H9 (cell line): ENCODE results near the gene DNAJB9. TPM values are rescaled to one million over a fixed set of nuclear protein-coding genes. Genes with fewer than 3 reads are reported as not detected.

Experiments
- DNase-seq: peaks from one replicate; pipeline ENCODE4 v3.0.0-alpha.2; 2017
- H2AFZ ChIP-seq: one replicate; pipeline ENCODE4 v1.6.1; 2013; ENCODE audit warnings: mild to moderate bottlenecking, low read length, control low read depth, moderate library complexity
- H2AK5ac ChIP-seq: 2 replicates; pipeline ENCODE4 v1.6.1; 2013; ENCODE audit warnings: low read length, control low read depth, mixed read lengths; ENCODE audit not compliant: insufficient read length
- H2BK120ac ChIP-seq: one replicate; pipeline ENCODE4 v1.6.1; 2013; ENCODE audit warnings: low read depth, mild to moderate bottlenecking, low read length, control low read depth, inconsistent platforms; ENCODE audit not compliant: poor library complexity, severe bottlenecking
- H2BK12ac ChIP-seq: 2 replicates; pipeline ENCODE4 v1.6.1; 2013; ENCODE audit warnings: low read length, control low read depth, mixed read lengths, low read depth; ENCODE audit not compliant: insufficient read length
- H2BK15ac ChIP-seq: 2 replicates; pipeline ENCODE4 v1.6.1; 2013; ENCODE audit warnings: low read depth, low read length, control low read depth
- H2BK20ac ChIP-seq: one replicate; pipeline ENCODE4 v1.6.1; 2013; ENCODE audit warnings: low read depth, mild to moderate bottlenecking, low read length, control low read depth, inconsistent platforms; ENCODE audit not compliant: poor library complexity, severe bottlenecking
- H2BK5ac ChIP-seq: 2 replicates; pipeline ENCODE4 v1.6.1; 2013; ENCODE audit warnings: low read length, control low read depth, mixed read lengths; ENCODE audit not compliant: insufficient read length
- H3K14ac ChIP-seq: 2 replicates; pipeline ENCODE4 v1.6.1; 2013; ENCODE audit warnings: low read length, control low read depth; ENCODE audit not compliant: insufficient read depth
- H3K18ac ChIP-seq: 2 replicates; pipeline ENCODE4 v1.6.1; 2013; ENCODE audit warnings: low read depth, mild to moderate bottlenecking, mixed read lengths, low read length, control low read depth; ENCODE audit not compliant: insufficient read length
- H3K23ac ChIP-seq: 2 replicates; pipeline ENCODE4 v1.6.1; 2013; ENCODE audit warnings: low read length, control low read depth, mixed read lengths, low read depth; ENCODE audit not compliant: insufficient read length
- H3K23me2 ChIP-seq: 2 replicates; pipeline ENCODE4 v1.6.1; 2013; ENCODE audit warnings: low read depth, mild to moderate bottlenecking, mixed read lengths, low read length, control low read depth; ENCODE audit not compliant: insufficient read length, poor library complexity, severe bottlenecking
- H3K27ac ChIP-seq: 2 replicates; pipeline ENCODE4 v1.5.1; 2013; ENCODE audit warnings: low read length, control low read depth, mixed read lengths, low read depth; ENCODE audit not compliant: insufficient read length
- H3K27me3 ChIP-seq: 2 replicates; pipeline ENCODE4 v1.6.1; 2013; ENCODE audit warnings: low read length, control low read depth, inconsistent platforms; ENCODE audit not compliant: insufficient read depth
- H3K4ac ChIP-seq: 2 replicates; pipeline ENCODE4 v1.6.1; 2013; ENCODE audit warnings: low read depth, mild to moderate bottlenecking, control low read depth, inconsistent platforms, low read length, moderate library complexity
- H3K4me1 ChIP-seq: 2 replicates; pipeline ENCODE4 v1.6.1; 2013; ENCODE audit warnings: low read length, control low read depth, inconsistent platforms; ENCODE audit not compliant: insufficient read depth
- H3K4me2 ChIP-seq: 2 replicates; pipeline ENCODE4 v1.6.1; 2013; ENCODE audit warnings: low read length, control low read depth, mixed read lengths; ENCODE audit not compliant: insufficient read length, insufficient read depth
- H3K56ac ChIP-seq: 2 replicates; pipeline ENCODE4 v1.6.1; 2013; ENCODE audit warnings: low read depth, mild to moderate bottlenecking, mixed read lengths, low read length, control low read depth; ENCODE audit not compliant: insufficient read length
- H3K79me1 ChIP-seq: 2 replicates; pipeline ENCODE4 v1.6.1; 2013; ENCODE audit warnings: low read depth, mild to moderate bottlenecking, moderate library complexity, low read length, control low read depth, inconsistent platforms; ENCODE audit not compliant: insufficient read depth, poor library complexity, severe bottlenecking
- H3K79me2 ChIP-seq: 2 replicates; pipeline ENCODE4 v1.6.1; 2013; ENCODE audit warnings: low read length, control low read depth, inconsistent platforms; ENCODE audit not compliant: insufficient read depth
- H3K9ac ChIP-seq: 2 replicates; pipeline ENCODE4 v1.6.1; 2013; ENCODE audit warnings: low read length, control low read depth, mixed read lengths; ENCODE audit not compliant: insufficient read length; ENCODE audit errors: extremely low read depth
- H3K9me3 ChIP-seq: one replicate; pipeline ENCODE4 v1.6.1; 2013; ENCODE audit warnings: low read depth, low read length, inconsistent platforms; ENCODE audit not compliant: control insufficient read depth
- H3T11ph ChIP-seq: one replicate; pipeline ENCODE4 v1.6.1; 2013; ENCODE audit warnings: mild to moderate bottlenecking, low read length, control low read depth, inconsistent platforms
- H4K20me1 ChIP-seq: one replicate; pipeline ENCODE4 v1.6.1; 2013; ENCODE audit not compliant: control insufficient read depth, insufficient read length, insufficient read depth
- H4K5ac ChIP-seq: 2 replicates; pipeline ENCODE4 v1.6.1; 2013; ENCODE audit warnings: low read depth, mild to moderate bottlenecking, mixed read lengths, low read length, control low read depth; ENCODE audit not compliant: insufficient read length
- H4K8ac ChIP-seq: replicated peaks from 2 replicates; pipeline ENCODE4 v1.6.1; 2013; ENCODE audit warnings: low read length, control low read depth, mixed read lengths, low read depth; ENCODE audit not compliant: insufficient read length
- H4K91ac ChIP-seq: 2 replicates; pipeline ENCODE4 v1.6.1; 2013; ENCODE audit warnings: low read depth, mild to moderate bottlenecking, moderate library complexity, mixed read lengths, low read length, control low read depth; ENCODE audit not compliant: insufficient read length
- H3K27ac Mint-ChIP-seq, 3 experiments: 2 replicates in 2 of 3; 3 replicates in 1 of 3; pipeline ENCODE4 v1.8.0; 2020 to 2021; ENCODE audit warnings: mixed read lengths in 3 of 3, mild to moderate bottlenecking in 1 of 3, moderate library complexity in 1 of 3
- H3K27me3 Mint-ChIP-seq: 2 replicates; pipeline ENCODE4 v1.8.0; 2021; ENCODE audit warnings: low read depth, mild to moderate bottlenecking, moderate library complexity, mixed read lengths
- H3K36me3 Mint-ChIP-seq, 3 experiments: 2 replicates in 2 of 3; 3 replicates in 1 of 3; pipeline ENCODE4 v1.8.0; 2020 to 2021; ENCODE audit warnings: low read depth in 3 of 3, mixed read lengths in 3 of 3; ENCODE audit not compliant: insufficient read depth in 1 of 3
- H3K4me1 Mint-ChIP-seq, 2 experiments: 2 replicates each; pipeline ENCODE4 v1.8.0; 2020; ENCODE audit warnings: mixed read lengths in 2 of 2
- H3K4me3 Mint-ChIP-seq, 2 experiments: 2 replicates in 1 of 2; 3 replicates in 1 of 2; pipeline ENCODE4 v1.8.0; 2020 to 2021; ENCODE audit warnings: mild to moderate bottlenecking in 2 of 2, mixed read lengths in 2 of 2, moderate library complexity in 1 of 2
- H3K9me3 Mint-ChIP-seq, 2 experiments: 2 replicates in 1 of 2; 3 replicates in 1 of 2; pipeline ENCODE4 v1.8.0; 2020; ENCODE audit warnings: mild to moderate bottlenecking in 2 of 2, mixed read lengths in 2 of 2, moderate library complexity in 1 of 2
- WGBS: extraction: QIAGEN DNeasy Blood & Tissue Kit; methylation state at CpG from one replicate; pipeline ENCODE4 v1.1.7; 2013; ENCODE audit warnings: missing lambda C conversion rate, low lambda C conversion rate, mixed read lengths; ENCODE audit not compliant: insufficient read length; ENCODE audit errors: extremely low coverage; 5-methylcytosine and 5-hydroxymethylcytosine counted together
- total RNA-seq: library from RNA; stranded (reverse); gene quantifications from 2 replicates; pipeline ENCODE4 v1.2.1, GENCODE V29; 2021
- TF ChIP-seq, protein P1 (sequence below): fragments of 200-600 bp; sonication (generic); conservative IDR thresholded peaks from 3 replicates; pipeline ENCODE4 v1.8.0; 2021; ENCODE audit warnings: antibody characterized with exemption, mild to moderate bottlenecking

Gene DNAJB9
- total RNA-seq, 1 experiment from 2014 or later: 11.3 TPM

DNA sequence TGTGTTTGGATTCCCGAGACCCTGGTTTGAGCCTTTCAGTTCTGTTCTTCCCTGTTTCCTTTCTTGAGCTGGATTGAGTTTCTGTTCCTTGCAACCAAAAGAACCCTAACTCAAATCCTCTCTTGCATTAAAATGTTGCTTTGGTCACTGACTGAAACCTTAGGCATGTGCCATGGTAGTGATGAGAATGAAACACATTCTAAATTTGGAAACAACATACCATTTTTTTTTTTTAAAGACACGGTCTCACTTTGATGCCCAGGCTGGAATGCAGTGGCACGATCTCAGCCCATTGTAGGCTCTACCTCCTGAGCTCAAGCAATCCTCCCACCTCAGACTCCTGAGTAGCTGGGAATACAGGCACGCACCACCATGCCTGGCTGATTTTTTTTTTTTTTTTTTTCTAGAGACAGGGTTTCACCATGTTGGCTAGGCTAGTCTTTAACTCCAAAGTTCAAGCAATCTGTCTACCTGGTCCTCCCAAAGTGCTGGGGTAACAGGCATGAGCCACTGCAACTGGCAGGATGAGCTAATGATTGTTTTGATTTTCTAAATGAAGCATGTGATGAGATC lies 8.5 kb upstream of the DNAJB9 start:
- no peaks in the 10 kb centered on the region for H4K20me1 ChIP-seq
- H3K27me3 ChIP-seq: no peaks in the 10 kb centered on the region
- no peak overlapping the region for H4K91ac ChIP-seq
- peaks cover 7% of the 10 kb centered on the region for H3K9me3 ChIP-seq
- Mint-ChIP-seq H3K9me3 (peaks cover 19 to 20% of the 10 kb centered on the region in 2 experiments), H3K27ac (peak overlapping the region in 2 of 3 experiments; percentile 9 to 87; a peak in 4 of 7 replicates), H3K27me3 (no peaks in the 10 kb centered on the region), H3K4me1 (no peaks in the 10 kb centered on the region; a peak in 1 of 4 replicates), H3K4me3 (no peak overlapping the region), H3K36me3 (peaks cover 23 to 55% (median 42%) of the 10 kb centered on the region in 3 experiments)
- no peak overlapping the region for H3K14ac ChIP-seq
- no peak overlapping the region for H3K4me2 ChIP-seq
- no peak overlapping the region for H2AK5ac ChIP-seq
- H3K18ac ChIP-seq: no peak overlapping the region
- H3K27ac ChIP-seq: no peak overlapping the region
- H3K79me1 ChIP-seq: no peaks in the 10 kb centered on the region
- H3T11ph ChIP-seq: no peak overlapping the region
- no peaks in the 10 kb centered on the region for H3K79me2 ChIP-seq
- H2BK12ac ChIP-seq: no peak overlapping the region
- H3K4me1 ChIP-seq: no peaks in the 10 kb centered on the region
- TF ChIP-seq, protein P1, sequence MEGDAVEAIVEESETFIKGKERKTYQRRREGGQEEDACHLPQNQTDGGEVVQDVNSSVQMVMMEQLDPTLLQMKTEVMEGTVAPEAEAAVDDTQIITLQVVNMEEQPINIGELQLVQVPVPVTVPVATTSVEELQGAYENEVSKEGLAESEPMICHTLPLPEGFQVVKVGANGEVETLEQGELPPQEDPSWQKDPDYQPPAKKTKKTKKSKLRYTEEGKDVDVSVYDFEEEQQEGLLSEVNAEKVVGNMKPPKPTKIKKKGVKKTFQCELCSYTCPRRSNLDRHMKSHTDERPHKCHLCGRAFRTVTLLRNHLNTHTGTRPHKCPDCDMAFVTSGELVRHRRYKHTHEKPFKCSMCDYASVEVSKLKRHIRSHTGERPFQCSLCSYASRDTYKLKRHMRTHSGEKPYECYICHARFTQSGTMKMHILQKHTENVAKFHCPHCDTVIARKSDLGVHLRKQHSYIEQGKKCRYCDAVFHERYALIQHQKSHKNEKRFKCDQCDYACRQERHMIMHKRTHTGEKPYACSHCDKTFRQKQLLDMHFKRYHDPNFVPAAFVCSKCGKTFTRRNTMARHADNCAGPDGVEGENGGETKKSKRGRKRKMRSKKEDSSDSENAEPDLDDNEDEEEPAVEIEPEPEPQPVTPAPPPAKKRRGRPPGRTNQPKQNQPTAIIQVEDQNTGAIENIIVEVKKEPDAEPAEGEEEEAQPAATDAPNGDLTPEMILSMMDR: no peak
- no peak overlapping the region for H2BK20ac ChIP-seq
- H3K9ac ChIP-seq: no peak overlapping the region
- WGBS: no CpG with 5 or more reads among the region's 4 CpGs
- H3K23ac ChIP-seq: no peak overlapping the region
- no peak overlapping the region for H2BK5ac ChIP-seq
- H4K8ac ChIP-seq: no peak overlapping the region
- no peak overlapping the region for H2AFZ ChIP-seq
- H2BK15ac ChIP-seq: no peak overlapping the region
- no peak for DNase-seq
- H4K5ac ChIP-seq: no peak overlapping the region
- H3K4ac ChIP-seq: no peak overlapping the region
- no peak overlapping the region for H3K56ac ChIP-seq
- no peak overlapping the region for H2BK120ac ChIP-seq
- no peaks in the 10 kb centered on the region for H3K23me2 ChIP-seq
